Stomach (tissue), 9 donors: Measurements from ENCODE around the gene MTRF1. TPM values are rescaled to one million over a fixed set of nuclear protein-coding genes. Genes with fewer than 3 reads are reported as not detected.
A peak's percentile ranks its signal among the peaks of the same experiment; 100 is the strongest.

Experiments
- DNase-seq, 2 donors: peaks; one replicate each; pipeline versions ENCODE4 v3.0.0 to v3.0.0-alpha.2; 2013 to 2019
- H3K27ac ChIP-seq, 5 donors: fragments of 200-600 bp in 4 of 5; sonication (generic) in 4 of 5; one replicate each; pipeline ENCODE4 v1.5.1; 2013 to 2019; ENCODE audit warnings: mild to moderate bottlenecking in 1 of 5, moderate library complexity in 1 of 5
- H3K27me3 ChIP-seq, 3 donors: fragments of 200-600 bp; sonication (generic); one replicate each; pipeline ENCODE4 v1.5.1; 2017 to 2019; ENCODE audit warnings: mixed run types in 1 of 3
- H3K36me3 ChIP-seq, 4 donors: fragments of 200-600 bp; sonication (generic); 1 replicate in 3 of 4; 2 replicates in 1 of 4; pipeline ENCODE4 v1.5.1; 2016 to 2019
- H3K4me1 ChIP-seq, 4 donors: fragments of 200-600 bp; sonication (generic); one replicate each; pipeline ENCODE4 v1.5.1; 2016 to 2019
- H3K4me3 ChIP-seq, 4 donors: fragments of 200-600 bp; sonication (generic) in 3 of 4; one replicate each; pipeline ENCODE4 v1.5.1; 2016 to 2019; ENCODE audit warnings: mild to moderate bottlenecking in 1 of 4
- H3K9me3 ChIP-seq, 4 donors: fragments of 200-600 bp; sonication (generic); one replicate each; pipeline ENCODE4 v1.5.1; 2016 to 2019
- EP300 ChIP-seq: sonication (generic); formaldehyde crosslinking; IDR thresholded peaks from one replicate; pipeline ENCODE4 v1.6.1; 2017; ENCODE audit warnings: antibody characterized with exemption
- POLR2A ChIP-seq, 4 donors: fragments of 450-650 bp; IDR thresholded peaks; one replicate each; pipeline ENCODE4 v1.6.1; 2016; ENCODE audit warnings: antibody characterized with exemption in 4 of 4, control low read depth in 2 of 4, mild to moderate bottlenecking in 1 of 4, moderate library complexity in 1 of 4
- POLR2AphosphoS5 ChIP-seq, 3 donors: sonication (generic); formaldehyde crosslinking; IDR thresholded peaks; one replicate each; pipeline ENCODE4 v1.6.1; 2016; ENCODE audit warnings: antibody characterized with exemption in 3 of 3
- WGBS, 5 donors: extraction: QIAGEN DNeasy Blood & Tissue Kit in 3 of 5; methylation state at CpG; one replicate each; pipeline versions ENCODE4 v1.1.5 to v1.1.7; 2013 to 2018; 5-methylcytosine and 5-hydroxymethylcytosine counted together
- intact Hi-C: fragments of 100-400 bp; cut with DNase I; formaldehyde crosslinking; loops from one replicate; pipeline ENCODE4 v1.15.1; 2023; ENCODE audit warnings: low total_unique reads
- polyA plus RNA-seq, 3 donors: library from polyadenylated mRNA; stranded (reverse); fragments of 200-250 nt; gene quantifications; one replicate each; pipeline ENCODE4 v1.2.3, GENCODE V29; 2013
- total RNA-seq, 5 donors: library from RNA; depleted of rRNA; stranded (reverse); fragments of >200 nt; gene quantifications; one replicate each; pipeline versions ENCODE4 v1.1.0 to v1.2.3, GENCODE V29; 2014 to 2016
- TF ChIP-seq, protein P1 (sequence below), 7 experiments: fragments of 450-650 bp in 4 of 7; fragments of 200-600 bp in 3 of 7; sonication (generic) in 3 of 7; IDR thresholded peaks; one replicate each; pipeline ENCODE4 v1.5.1; 2016 to 2019; ENCODE audit warnings: antibody characterized with exemption in 7 of 7, control low read depth in 2 of 7, mild to moderate bottlenecking in 1 of 7
- donor health status: healthy with polysubstance abuse.
- donor health status: Bipolar disorder and iron deficiency.
- donor health status: healthy.

Gene MTRF1
- total and polyA plus RNA-seq, 8 donors: 6.4 to 29.9 (median 10.1) TPM

DNA sequence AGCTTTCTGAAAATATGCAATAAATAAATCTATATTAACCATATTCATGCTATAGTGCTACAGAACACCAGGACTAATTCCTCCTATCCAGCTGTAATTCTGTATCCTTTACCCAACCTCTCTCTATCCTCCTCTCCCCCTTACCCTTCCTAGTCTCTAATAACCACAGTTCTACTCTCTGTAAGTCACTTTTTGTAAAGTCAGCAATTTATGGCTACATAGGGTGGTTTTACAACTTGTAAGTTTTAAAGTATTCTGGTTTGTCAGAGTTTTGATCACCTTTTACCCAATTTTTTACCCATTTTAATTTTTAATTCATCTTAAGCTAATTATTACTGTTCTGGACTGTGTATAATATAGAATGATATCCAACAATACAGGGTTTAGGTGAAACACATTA, 34.0 kb downstream of the MTRF1 start:
- intact Hi-C loops: no loop called here
- H3K4me1 ChIP-seq: peaks cover 0 to 12% (median 0%) of the 10 kb centered on the region in 4 donors

DNA sequence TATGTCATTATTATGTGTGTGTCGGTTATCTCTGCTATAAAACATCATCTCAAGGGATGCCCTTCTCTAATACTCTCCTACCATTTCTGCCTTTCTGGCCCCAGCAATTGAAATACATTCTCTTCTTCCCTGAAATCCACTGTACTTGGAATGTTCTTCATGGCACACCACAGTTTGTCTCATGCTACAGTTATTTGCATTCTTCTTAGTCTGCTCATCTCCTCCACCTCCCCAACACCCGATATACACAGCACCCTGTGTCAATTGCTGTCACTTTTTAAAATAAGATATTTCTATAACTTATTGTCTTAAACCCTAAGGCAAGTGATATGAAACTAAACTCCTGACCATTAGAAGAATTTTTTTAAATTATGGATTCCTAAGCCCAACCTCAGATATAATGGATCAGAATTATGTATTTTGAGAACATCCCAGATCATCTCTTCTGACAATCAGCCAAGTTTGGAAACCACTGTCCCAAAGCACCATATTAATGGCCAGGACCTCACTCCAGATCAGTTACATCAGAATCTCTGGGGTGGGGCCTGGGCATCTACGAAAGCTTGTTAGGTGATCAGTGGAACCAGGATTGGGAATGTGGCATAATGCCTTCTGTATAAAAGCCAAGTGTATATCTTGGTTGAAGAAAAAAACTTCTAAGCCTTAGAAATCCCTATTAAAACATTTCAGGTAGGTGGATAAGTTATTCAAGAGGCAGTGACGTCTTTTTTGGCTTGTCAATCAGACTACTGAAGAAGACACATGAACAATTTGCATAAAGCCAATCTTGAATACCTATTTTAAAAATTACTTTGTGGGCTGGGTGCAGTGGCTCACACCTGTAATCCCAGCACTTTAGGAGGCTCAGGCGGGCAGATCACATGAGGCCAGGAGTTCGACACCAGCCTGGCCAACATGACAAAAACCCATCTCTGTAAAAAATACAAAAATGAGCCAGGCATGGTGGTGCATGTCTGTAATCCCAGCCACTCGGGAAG, 39.0 kb downstream of the MTRF1 start:
- H3K9me3 ChIP-seq: no peaks in the 10 kb centered on the region
- no peaks in the 10 kb centered on the region for H3K27me3 ChIP-seq
- no peaks in the 10 kb centered on the region for H3K4me1 ChIP-seq
- intact Hi-C loops: no loop called here
- WGBS, 5 donors: 77 to 94% (median 81%) methylated on average over 7 of the region's 7 CpGs
- H3K36me3 ChIP-seq: peaks cover 5 to 59% (median 53%) of the 10 kb centered on the region in 4 donors
- TF ChIP-seq POLR2A (IDR thresholded peaks at IDR 0.05) (no peak), POLR2AphosphoS5 (IDR thresholded peaks at IDR 0.05) (no peak), EP300 (no peak)
- TF ChIP-seq, protein P1, sequence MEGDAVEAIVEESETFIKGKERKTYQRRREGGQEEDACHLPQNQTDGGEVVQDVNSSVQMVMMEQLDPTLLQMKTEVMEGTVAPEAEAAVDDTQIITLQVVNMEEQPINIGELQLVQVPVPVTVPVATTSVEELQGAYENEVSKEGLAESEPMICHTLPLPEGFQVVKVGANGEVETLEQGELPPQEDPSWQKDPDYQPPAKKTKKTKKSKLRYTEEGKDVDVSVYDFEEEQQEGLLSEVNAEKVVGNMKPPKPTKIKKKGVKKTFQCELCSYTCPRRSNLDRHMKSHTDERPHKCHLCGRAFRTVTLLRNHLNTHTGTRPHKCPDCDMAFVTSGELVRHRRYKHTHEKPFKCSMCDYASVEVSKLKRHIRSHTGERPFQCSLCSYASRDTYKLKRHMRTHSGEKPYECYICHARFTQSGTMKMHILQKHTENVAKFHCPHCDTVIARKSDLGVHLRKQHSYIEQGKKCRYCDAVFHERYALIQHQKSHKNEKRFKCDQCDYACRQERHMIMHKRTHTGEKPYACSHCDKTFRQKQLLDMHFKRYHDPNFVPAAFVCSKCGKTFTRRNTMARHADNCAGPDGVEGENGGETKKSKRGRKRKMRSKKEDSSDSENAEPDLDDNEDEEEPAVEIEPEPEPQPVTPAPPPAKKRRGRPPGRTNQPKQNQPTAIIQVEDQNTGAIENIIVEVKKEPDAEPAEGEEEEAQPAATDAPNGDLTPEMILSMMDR (IDR thresholded peaks at IDR 0.05): no peak
- DNase-seq: no peak
- H3K27ac ChIP-seq: no peak overlapping the region
- no peak overlapping the region for H3K4me3 ChIP-seq

More for the DNA sequence above, 34.0 kb downstream of the MTRF1 start:
- no peak overlapping the region for H3K27ac ChIP-seq
- H3K9me3 ChIP-seq: no peaks in the 10 kb centered on the region
- peaks cover 5 to 62% (median 50%) of the 10 kb centered on the region in 4 donors for H3K36me3 ChIP-seq
- H3K4me3 ChIP-seq: no peak overlapping the region
- TF ChIP-seq POLR2AphosphoS5 (IDR thresholded peaks at IDR 0.05): no peak
- TF ChIP-seq EP300: no peak
- no peak for TF ChIP-seq POLR2A (IDR thresholded peaks at IDR 0.05)
- TF ChIP-seq, protein P1 (IDR thresholded peaks at IDR 0.05): no peak
- DNase-seq: no peak
- no peaks in the 10 kb centered on the region for H3K27me3 ChIP-seq

DNA sequence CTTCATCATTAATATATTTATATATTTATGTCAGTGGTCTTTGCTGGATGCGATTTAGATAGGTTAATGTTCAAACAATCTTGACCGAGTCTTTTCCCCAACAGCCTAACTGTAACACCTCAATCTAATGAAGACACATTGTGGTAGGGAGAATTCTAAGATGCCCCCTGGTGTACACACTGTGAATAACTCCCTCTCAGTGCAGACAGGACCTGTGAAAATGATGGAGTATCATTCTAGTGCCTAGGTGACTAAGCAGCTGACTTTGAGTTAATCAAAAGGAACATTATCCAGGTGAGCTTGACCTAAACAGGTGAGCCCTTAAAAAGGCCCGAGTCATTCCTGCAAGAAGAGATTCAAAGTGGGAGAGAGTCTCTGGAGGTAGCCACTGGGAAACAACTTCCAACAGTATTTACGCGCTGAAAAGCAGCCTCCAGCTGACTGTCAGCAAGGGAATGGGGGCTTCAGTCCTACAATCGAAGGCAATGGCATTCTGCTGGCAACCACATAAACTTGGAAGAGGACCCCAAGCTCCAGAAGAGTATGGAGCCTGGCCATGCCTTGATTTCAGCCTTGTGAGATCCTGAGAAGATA, 41.0 kb downstream of the MTRF1 start:
- Histone ChIP-seq H3K27me3 (no peaks in the 10 kb centered on the region), H3K27ac (no peak overlapping the region), H3K4me3 (no peak overlapping the region), H3K36me3 (peaks cover 5 to 45% (median 43%) of the 10 kb centered on the region in 4 donors), H3K4me1 (no peaks in the 10 kb centered on the region), H3K9me3 (no peaks in the 10 kb centered on the region)
- peak; percentile 51 to 79 for DNase-seq
- intact Hi-C loops: no loop called here
- 42 to 53% (median 45%) methylated on average over 6 of the region's 6 CpGs for WGBS, 5 donors
- no peak for TF ChIP-seq POLR2A (IDR thresholded peaks at IDR 0.05)
- TF ChIP-seq POLR2AphosphoS5 (IDR thresholded peaks at IDR 0.05): peak in 1 of 3 donors; percentile 15
- TF ChIP-seq EP300: no peak
- TF ChIP-seq, protein P1 (IDR thresholded peaks at IDR 0.05): peak in 5 of 7 experiments; percentile 78 to 87 (median 81)

DNA sequence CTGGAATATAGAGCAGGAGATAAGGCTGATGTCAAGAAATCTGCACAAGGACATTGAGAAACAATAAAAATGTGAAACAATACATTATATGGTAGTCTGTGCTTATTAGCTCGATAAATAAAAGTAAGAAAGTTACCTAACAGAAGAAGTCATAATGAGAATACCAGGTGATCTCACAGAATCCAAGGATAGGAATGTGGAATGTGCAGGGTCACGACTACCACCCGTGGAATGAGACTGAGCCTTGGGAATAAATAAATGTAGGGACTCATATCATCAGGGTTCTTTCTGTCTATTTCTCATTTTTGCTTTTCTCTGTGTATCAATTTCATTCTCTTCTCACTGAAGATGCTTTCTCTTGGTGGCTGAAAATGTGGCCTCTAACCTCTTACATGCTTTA, 43.0 kb downstream of the MTRF1 start:
- Histone ChIP-seq H3K9me3 (no peaks in the 10 kb centered on the region), H3K27ac (no peak overlapping the region), H3K36me3 (peaks cover 0 to 29% (median 25%) of the 10 kb centered on the region in 4 donors), H3K4me1 (peaks cover 0 to 7% (median 2%) of the 10 kb centered on the region in 4 donors), H3K27me3 (no peaks in the 10 kb centered on the region), H3K4me3 (no peak overlapping the region)
- DNase-seq: no peak
- 75 to 90% (median 86%) methylated on average over 3 of the region's 3 CpGs for WGBS, 5 donors
- TF ChIP-seq, protein P1 (IDR thresholded peaks at IDR 0.05): no peak
- no peak for TF ChIP-seq EP300
- TF ChIP-seq POLR2A (IDR thresholded peaks at IDR 0.05): no peak
- no peak for TF ChIP-seq POLR2AphosphoS5 (IDR thresholded peaks at IDR 0.05)
- intact Hi-C loops: no loop called here
